ENCODE data around the gene WIF1. TPM values are rescaled to one million over a fixed set of nuclear protein-coding genes. Genes with fewer than 3 reads are reported as not detected.

Gene WIF1
- total RNA-seq, 1 experiment from 2014 or later = not detected

DNA sequence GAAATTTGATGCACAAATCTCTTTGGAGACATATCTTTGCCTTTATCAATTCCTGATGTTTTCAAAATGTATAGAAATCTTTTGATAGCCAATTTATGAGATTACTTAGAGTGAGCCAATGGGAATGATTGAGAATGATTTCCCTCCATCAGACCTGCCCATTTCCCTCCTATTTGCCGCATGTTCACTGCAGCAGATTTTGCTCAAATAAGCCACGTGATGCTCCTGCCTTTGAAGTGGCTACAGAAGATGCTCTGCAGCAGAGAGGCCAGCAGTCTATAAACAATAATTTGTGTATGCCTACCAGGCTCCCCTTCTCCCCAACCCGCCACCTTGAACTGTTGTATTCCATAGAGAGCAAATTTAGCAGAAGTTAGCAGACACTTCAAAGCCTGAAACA is 21.9 kb downstream of the WIF1 start:
- CTCF ChIA-PET = no interaction called here

DNA sequence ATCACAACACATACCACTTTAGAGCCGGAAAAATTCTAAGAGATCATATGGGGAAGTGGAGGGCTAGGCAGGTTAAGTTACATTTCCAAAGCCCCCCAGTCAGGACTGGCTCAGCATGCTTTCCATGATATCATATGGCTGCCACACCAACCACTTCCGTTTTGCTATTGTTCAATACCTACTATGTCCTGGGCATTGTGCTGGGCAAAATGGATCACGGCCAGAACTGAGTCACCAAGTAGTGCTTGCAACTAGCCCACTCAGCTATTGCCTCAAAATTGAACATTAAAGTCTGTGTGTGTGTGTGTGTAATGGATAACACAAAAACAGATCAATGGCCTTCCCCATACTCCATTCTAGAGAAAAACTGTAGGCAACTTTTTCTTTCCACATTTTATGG is 22.7 kb downstream of the WIF1 start:
- H3K9me3 ChIP-seq (ENCODE audit: insufficient read depth, low read depth) = no peaks in the 10 kb centered on the region; the same call in 1 of the 2 replicates
- no peak overlapping the region for H2AFZ ChIP-seq
- H3K9me2 ChIP-seq (ENCODE audit: insufficient read depth) = no peaks in the 10 kb centered on the region
- POLR2A ChIA-PET (ENCODE audit: unreplicated experiment) = no interaction called here
- BruUV-seq (replicated peaks) = no TSS peak
- H3F3A ChIP-seq (ENCODE audit: insufficient read depth, low read depth) = no peaks in the 10 kb centered on the region
- no peaks in the 10 kb centered on the region for H3K36me3 ChIP-seq (ENCODE audit: low read depth)
- intact Hi-C loops (cut with micrococcal nuclease; ENCODE audit: unreplicated experiment) = no loop called here
- H3K27ac ChIP-seq = no peak overlapping the region
- TF ChIP-seq CTCF (conservative IDR thresholded peaks at IDR 0.05) (no peak), EZH2 (IDR thresholded peaks at IDR 0.05; ENCODE audit: low read depth) (no peak)
- no peaks in the 10 kb centered on the region for H4K20me1 ChIP-seq (ENCODE audit: insufficient read depth)
- no peak for DNase-seq
- H3K79me2 ChIP-seq (ENCODE audit: low read depth) = no peaks in the 10 kb centered on the region
- peaks cover 9% of the 10 kb centered on the region; the same call in 1 of the 2 replicates for H3K27me3 ChIP-seq (ENCODE audit: insufficient read depth, low read depth)
- H3K4me2 ChIP-seq = no peak overlapping the region
- no peaks in the 10 kb centered on the region for H3K4me1 ChIP-seq (replicated peaks; ENCODE audit: insufficient read depth)
- CTCF ChIA-PET = no interaction called here
- no peak overlapping the region for H3K4me3 ChIP-seq

More for the DNA sequence above, 21.9 kb downstream of the WIF1 start:
- no peaks in the 10 kb centered on the region for H3K36me3 ChIP-seq (ENCODE audit: low read depth)
- BruUV-seq (replicated peaks) = no TSS peak
- no peak overlapping the region for H3K27ac ChIP-seq
- intact Hi-C loops (cut with micrococcal nuclease; ENCODE audit: unreplicated experiment) = no loop called here
- no peaks in the 10 kb centered on the region for H3F3A ChIP-seq (ENCODE audit: insufficient read depth, low read depth)
- H4K20me1 ChIP-seq (ENCODE audit: insufficient read depth) = no peaks in the 10 kb centered on the region
- no peaks in the 10 kb centered on the region for H3K9me2 ChIP-seq (ENCODE audit: insufficient read depth)
- no peak for DNase-seq
- no peak overlapping the region for H3K4me2 ChIP-seq
- no peak overlapping the region for H3K4me3 ChIP-seq
- no peak overlapping the region for H2AFZ ChIP-seq
- TF ChIP-seq CTCF (conservative IDR thresholded peaks at IDR 0.05) = no peak
- no peak for TF ChIP-seq EZH2 (IDR thresholded peaks at IDR 0.05; ENCODE audit: low read depth)
- 0 out of 2 replicates have a peak, but pooled peaks cover 4% of the 10 kb centered on the region for H3K27me3 ChIP-seq (ENCODE audit: insufficient read depth, low read depth)
- H3K4me1 ChIP-seq (replicated peaks; ENCODE audit: insufficient read depth) = no peaks in the 10 kb centered on the region
- no peaks in the 10 kb centered on the region; the same call in 1 of the 2 replicates for H3K9me3 ChIP-seq (ENCODE audit: insufficient read depth, low read depth)
- POLR2A ChIA-PET (ENCODE audit: unreplicated experiment) = no interaction called here
- no peaks in the 10 kb centered on the region for H3K79me2 ChIP-seq (ENCODE audit: low read depth)

GRCh38 chr12:65094722-65095121 is 26.4 kb downstream of the WIF1 start:
- Histone ChIP-seq H3K79me2 (ENCODE audit: low read depth) (no peaks in the 10 kb centered on the region), H2AFZ (no peak overlapping the region), H4K20me1 (ENCODE audit: insufficient read depth) (no peaks in the 10 kb centered on the region), H3K9me2 (ENCODE audit: insufficient read depth) (no peaks in the 10 kb centered on the region), H3K4me2 (no peak overlapping the region), H3K27ac (no peak overlapping the region), H3F3A (ENCODE audit: insufficient read depth, low read depth) (no peaks in the 10 kb centered on the region), H3K9me3 (ENCODE audit: insufficient read depth, low read depth) (no peaks in the 10 kb centered on the region; the same call in 1 of the 2 replicates), H3K27me3 (ENCODE audit: insufficient read depth, low read depth) (peaks cover 9% of the 10 kb centered on the region; the same call in 1 of the 2 replicates), H3K36me3 (ENCODE audit: low read depth) (no peaks in the 10 kb centered on the region), H3K4me3 (no peak overlapping the region), H3K4me1 (replicated peaks; ENCODE audit: insufficient read depth) (no peaks in the 10 kb centered on the region)
- intact Hi-C loops (cut with micrococcal nuclease; ENCODE audit: unreplicated experiment) = no loop called here
- ChIA-PET POLR2A (ENCODE audit: unreplicated experiment) (no interaction called here), CTCF (no interaction called here)
- no peak for DNase-seq
- TF ChIP-seq EZH2 (IDR thresholded peaks at IDR 0.05; ENCODE audit: low read depth) = no peak
- TF ChIP-seq CTCF (conservative IDR thresholded peaks at IDR 0.05) = no peak
- no TSS peak for BruUV-seq (replicated peaks)

Data from PC-9 (cell line).